CD14-positive monocyte (primary cell): ENCODE measurements around the gene PCDHGC3. TPM values are rescaled to one million over a fixed set of nuclear protein-coding genes. Genes with fewer than 3 reads are reported as not detected.

Experiments
- DNase-seq, 3 donors: peaks; one replicate each; pipeline ENCODE4 v3.0.0-alpha.2; 2011 to 2022
- H2AFZ ChIP-seq: 2 replicates; pipeline ENCODE4 v1.6.0; 2012; ENCODE audit warnings: mild to moderate bottlenecking, low read depth, low read length, inconsistent platforms; ENCODE audit not compliant: insufficient read depth, poor library complexity, severe bottlenecking
- H3K27ac ChIP-seq, 2 donors: 1 replicate in 1 of 2; 2 replicates in 1 of 2; pipeline ENCODE4 v1.5.1; 2012 to 2013; ENCODE audit warnings: low read length in 2 of 2, control low read depth in 1 of 2, inconsistent platforms in 1 of 2, low read depth in 1 of 2, mild to moderate bottlenecking in 1 of 2
- H3K27me3 ChIP-seq, 2 donors: one replicate each; pipeline versions ENCODE4 v1.6.0 to v1.6.1; 2011 to 2013; ENCODE audit warnings: low read length in 2 of 2; ENCODE audit not compliant: control insufficient read depth in 2 of 2, insufficient read depth in 2 of 2
- H3K36me3 ChIP-seq, 2 donors: replicated peaks in 1 of 2; 1 replicate in 1 of 2; 2 replicates in 1 of 2; pipeline versions ENCODE4 v1.5.1 to v1.6.1; 2012 to 2013; ENCODE audit warnings: low read length in 2 of 2, control low read depth in 1 of 2, inconsistent platforms in 1 of 2, mild to moderate bottlenecking in 1 of 2; ENCODE audit not compliant: insufficient read depth in 2 of 2, control insufficient read depth in 1 of 2
- H3K4me1 ChIP-seq, 2 donors: 1 replicate in 1 of 2; 2 replicates in 1 of 2; pipeline versions ENCODE4 v1.5.1 to v1.6.1; 2012 to 2013; ENCODE audit warnings: low read length in 2 of 2, control low read depth in 1 of 2, inconsistent platforms in 1 of 2, mild to moderate bottlenecking in 1 of 2, moderate library complexity in 1 of 2; ENCODE audit not compliant: insufficient read depth in 2 of 2, control insufficient read depth in 1 of 2
- H3K4me2 ChIP-seq: replicated peaks from 2 replicates; pipeline ENCODE3; 2012; ENCODE audit warnings: low read length, moderate library complexity, mild to moderate bottlenecking; ENCODE audit not compliant: poor library complexity, severe bottlenecking; ENCODE audit errors: extremely low read depth
- H3K4me3 ChIP-seq, 3 experiments: fragments of 200-600 bp in 1 of 3; sonication (generic) in 1 of 3; replicated peaks in 1 of 3; 1 replicate in 2 of 3; 2 replicates in 1 of 3; pipeline ENCODE4 v1.5.1; 2011 to 2013; ENCODE audit warnings: low read length in 3 of 3, mild to moderate bottlenecking in 3 of 3, control low read depth in 2 of 3, low read depth in 2 of 3, inconsistent platforms in 1 of 3, moderate library complexity in 1 of 3
- H3K79me2 ChIP-seq: 2 replicates; pipeline ENCODE4 v1.6.0; 2012; ENCODE audit warnings: mild to moderate bottlenecking, control low read depth, inconsistent platforms, low read length, moderate library complexity; ENCODE audit not compliant: insufficient read depth
- H3K9ac ChIP-seq: 2 replicates; pipeline ENCODE4 v1.6.0; 2017; ENCODE audit warnings: low read length, mild to moderate bottlenecking; ENCODE audit not compliant: insufficient read depth, poor library complexity, severe bottlenecking
- H3K9me3 ChIP-seq, 2 donors: replicated peaks in 1 of 2; 1 replicate in 1 of 2; 2 replicates in 1 of 2; pipeline versions ENCODE4 v1.5.1 to v1.6.1; 2012 to 2013; ENCODE audit warnings: low read length in 2 of 2, control low read depth in 1 of 2; ENCODE audit not compliant: control insufficient read depth in 1 of 2, insufficient read depth in 1 of 2
- H4K20me1 ChIP-seq: 2 replicates; pipeline ENCODE4 v1.6.0; 2012; ENCODE audit warnings: mild to moderate bottlenecking, low read length, control low read depth, moderate library complexity; ENCODE audit not compliant: insufficient read depth
- H3K27ac Mint-ChIP-seq, 7 donors: one replicate each; pipeline ENCODE4 v1.8.0; 2020; ENCODE audit warnings: mild to moderate bottlenecking in 7 of 7, mixed read lengths in 7 of 7, moderate library complexity in 6 of 7, inconsistent platforms in 2 of 7
- H3K27me3 Mint-ChIP-seq, 3 donors: one replicate each; pipeline ENCODE4 v1.8.0; 2021 to 2022; ENCODE audit warnings: low read depth in 3 of 3, mild to moderate bottlenecking in 3 of 3, mixed read lengths in 3 of 3, moderate library complexity in 3 of 3, inconsistent platforms in 1 of 3
- H3K36me3 Mint-ChIP-seq, 2 donors: one replicate each; pipeline ENCODE4 v1.8.0; 2020; ENCODE audit warnings: mixed read lengths in 2 of 2, inconsistent platforms in 1 of 2, mild to moderate bottlenecking in 1 of 2
- H3K4me1 Mint-ChIP-seq: one replicate; pipeline ENCODE4 v1.8.0; 2020; ENCODE audit warnings: mild to moderate bottlenecking, mixed read lengths
- H3K4me3 Mint-ChIP-seq, 2 donors: one replicate each; pipeline ENCODE4 v1.8.0; 2020; ENCODE audit warnings: mild to moderate bottlenecking in 2 of 2, mixed read lengths in 2 of 2, moderate library complexity in 1 of 2
- H3K9me3 Mint-ChIP-seq, 7 donors: one replicate each; pipeline ENCODE4 v1.8.0; 2020 to 2022; ENCODE audit warnings: mixed read lengths in 7 of 7, mild to moderate bottlenecking in 6 of 7, moderate library complexity in 6 of 7, inconsistent platforms in 2 of 7
- WGBS: methylation state at CpG from one replicate; pipeline ENCODE4 v1.1.5; 2013; ENCODE audit warnings: missing lambda C conversion rate; ENCODE audit not compliant: insufficient coverage; 5-methylcytosine and 5-hydroxymethylcytosine counted together
- intact Hi-C, 2 donors: fragments of 100-400 bp; cut with micrococcal nuclease; formaldehyde crosslinking; loops; one replicate each; pipeline versions ENCODE4 v1.15.0 to v1.15.1; 2023
- polyA plus RNA-seq, 3 donors: library from polyadenylated mRNA; depleted of rRNA in 1 of 3; unstranded in 2 of 3; stranded (reverse) in 1 of 3; fragments of 300-500 nt in 2 of 3; fragments of >200 nt in 1 of 3; fragmentation: Illumina TruSeq in 2 of 3; gene quantifications; 1 replicate in 2 of 3; 2 replicates in 1 of 3; pipeline ENCODE4 v1.2.3, GENCODE V29; 2012 to 2021
- TF ChIP-seq, protein P1 (sequence below): fragments of 200-600 bp; IDR thresholded peaks from one replicate; pipeline ENCODE4 v1.8.0; 2022; ENCODE audit warnings: antibody characterized with exemption, mild to moderate bottlenecking

The PCDHGC3 gene
- polyA plus RNA-seq, 3 donors, result 0.33 TPM; not detected in 2

- no peak overlapping the region for H3K27ac Mint-ChIP-seq
Measured at GRCh38 chr5:141465351-141465750, 10.4 kb upstream of the PCDHGC3 start.

GRCh38 chr5:141476132-141476911 is 556 bp downstream of the PCDHGC3 start:
- Mint-ChIP-seq H3K27ac (peak overlapping the region in 2 of 7 donors; percentile 42 to 71), H3K27me3 (peaks cover 43 to 63% (median 61%) of the 10 kb centered on the region in 3 donors), H3K4me3 (peak overlapping the region; percentile 87 to 98), H3K36me3 (peaks cover 7 to 10% of the 10 kb centered on the region in 2 donors), H3K9me3 (peaks cover 0 to 28% (median 6%) of the 10 kb centered on the region in 7 donors), H3K4me1 (peaks cover 27% of the 10 kb centered on the region)
- Histone ChIP-seq H3K79me2 (no peaks in the 10 kb centered on the region), H4K20me1 (no peaks in the 10 kb centered on the region), H3K4me2 (peak overlapping the region; percentile 91), H3K27ac (no peak overlapping the region), H3K9me3 (peaks cover 0 to 20% of the 10 kb centered on the region in 2 donors), H2AFZ (peak overlapping the region; percentile 78), H3K36me3 (no peaks in the 10 kb centered on the region), H3K9ac (no peak overlapping the region), H3K4me3 (peak overlapping the region; percentile 28 to 77 (median 41)), H3K4me1 (peaks cover 19 to 25% of the 10 kb centered on the region in 2 donors), H3K27me3 (peaks cover 47 to 69% of the 10 kb centered on the region in 2 donors)
- 2% methylated on average over 58 of the region's 58 CpGs for WGBS
- no peak for DNase-seq
- TF ChIP-seq, protein P1, sequence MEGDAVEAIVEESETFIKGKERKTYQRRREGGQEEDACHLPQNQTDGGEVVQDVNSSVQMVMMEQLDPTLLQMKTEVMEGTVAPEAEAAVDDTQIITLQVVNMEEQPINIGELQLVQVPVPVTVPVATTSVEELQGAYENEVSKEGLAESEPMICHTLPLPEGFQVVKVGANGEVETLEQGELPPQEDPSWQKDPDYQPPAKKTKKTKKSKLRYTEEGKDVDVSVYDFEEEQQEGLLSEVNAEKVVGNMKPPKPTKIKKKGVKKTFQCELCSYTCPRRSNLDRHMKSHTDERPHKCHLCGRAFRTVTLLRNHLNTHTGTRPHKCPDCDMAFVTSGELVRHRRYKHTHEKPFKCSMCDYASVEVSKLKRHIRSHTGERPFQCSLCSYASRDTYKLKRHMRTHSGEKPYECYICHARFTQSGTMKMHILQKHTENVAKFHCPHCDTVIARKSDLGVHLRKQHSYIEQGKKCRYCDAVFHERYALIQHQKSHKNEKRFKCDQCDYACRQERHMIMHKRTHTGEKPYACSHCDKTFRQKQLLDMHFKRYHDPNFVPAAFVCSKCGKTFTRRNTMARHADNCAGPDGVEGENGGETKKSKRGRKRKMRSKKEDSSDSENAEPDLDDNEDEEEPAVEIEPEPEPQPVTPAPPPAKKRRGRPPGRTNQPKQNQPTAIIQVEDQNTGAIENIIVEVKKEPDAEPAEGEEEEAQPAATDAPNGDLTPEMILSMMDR, result no peak
- intact Hi-C loops, result no loop called here

More at GRCh38 chr5:141465351-141465750, 10.4 kb upstream of the PCDHGC3 start:
- intact Hi-C loops, result no loop called here
- H3K9me3 Mint-ChIP-seq, result peaks cover 0 to 3% (median 0%) of the 10 kb centered on the region in 7 donors
- Histone ChIP-seq H3K79me2 (no peaks in the 10 kb centered on the region), H3K27me3 (no peaks in the 10 kb centered on the region), H3K4me1 (no peaks in the 10 kb centered on the region), H3K9me3 (no peaks in the 10 kb centered on the region), H3K4me3 (no peak overlapping the region), H3K27ac (no peak overlapping the region), H2AFZ (no peak overlapping the region), H3K4me2 (no peak overlapping the region), H3K9ac (no peak overlapping the region), H4K20me1 (no peaks in the 10 kb centered on the region), H3K36me3 (no peaks in the 10 kb centered on the region)
- H3K27me3 Mint-ChIP-seq, result peaks cover 1 to 11% (median 10%) of the 10 kb centered on the region in 3 donors
- no peak for DNase-seq
- no peak overlapping the region for H3K4me3 Mint-ChIP-seq
- no peaks in the 10 kb centered on the region for H3K36me3 Mint-ChIP-seq
- TF ChIP-seq, protein P1, result no peak
- 100% methylated on average over 1 of the region's 3 CpGs for WGBS
- no peaks in the 10 kb centered on the region for H3K4me1 Mint-ChIP-seq
